Right cardiac atrium (tissue), 5 donors: ENCODE measurements around the gene SGIP1. TPM values are rescaled to one million over a fixed set of nuclear protein-coding genes. Genes with fewer than 3 reads are reported as not detected.

Source experiments
- ATAC-seq, 2 donors: fragments of 200-7000 bp; cut with Tn5 transposase; one replicate each; pipeline versions ENCODE4 v1.8.0 to v1.9.1; 2020; ENCODE audit warnings: moderate library complexity in 2 of 2, mild to moderate bottlenecking in 1 of 2
- DNase-seq, 3 donors: peaks; one replicate each; pipeline ENCODE4 v3.0.0-alpha.2; 2020
- H3K27ac ChIP-seq: one replicate; pipeline ENCODE4 v1.5.1; 2013; ENCODE audit warnings: mild to moderate bottlenecking, low read length, control low read depth, moderate library complexity
- H3K27me3 ChIP-seq: one replicate; pipeline ENCODE4 v1.6.1; 2013; ENCODE audit not compliant: control insufficient read depth, insufficient read depth
- H3K4me1 ChIP-seq: one replicate; pipeline ENCODE4 v1.6.1; 2013; ENCODE audit warnings: low read length; ENCODE audit not compliant: control insufficient read depth, insufficient read depth
- H3K4me3 ChIP-seq: one replicate; pipeline ENCODE4 v1.5.1; 2013; ENCODE audit warnings: low read length, control low read depth
- H3K9me3 ChIP-seq: one replicate; pipeline ENCODE4 v1.6.1; 2013; ENCODE audit warnings: low read length; ENCODE audit not compliant: control insufficient read depth
- WGBS: extraction: QIAGEN DNeasy Blood & Tissue Kit; methylation state at CpG from one replicate; pipeline ENCODE4 v1.1.7; 2013; 5-methylcytosine and 5-hydroxymethylcytosine counted together
- intact Hi-C, 4 donors: fragments of 100-400 bp; cut with DNase I; formaldehyde crosslinking; loops; one replicate each; pipeline versions ENCODE4 v1.11.0 to v1.14.0; 2022 to 2023
- polyA plus RNA-seq: library from polyadenylated mRNA; stranded (reverse); fragments of 200-250 nt; gene quantifications from one replicate; pipeline ENCODE4 v1.2.3, GENCODE V29; 2013
- total RNA-seq, 4 donors: library from RNA; stranded (reverse); fragmentation: NEBNext Ultra II Directional; extraction: Animal tissue kit (Norgen Biotek cat#: 25700); gene quantifications; one replicate each; pipeline ENCODE4 v1.2.1, GENCODE V29; 2021
- donor health status: healthy with polysubstance abuse.
- donor health status: DM: no; HTN: yes; CAD: no.
- donor health status: DM: no; HTN: no; CAD: no.
- donor health status: DM: no; HTN: yes; CAD: no; lungs with severe emphysema.
- donor health status: DM: yes; HTN: yes; CAD: no.

Gene SGIP1
- total and polyA plus RNA-seq, 5 donors, result 2.2 to 7.3 (median 5.0) TPM

DNA sequence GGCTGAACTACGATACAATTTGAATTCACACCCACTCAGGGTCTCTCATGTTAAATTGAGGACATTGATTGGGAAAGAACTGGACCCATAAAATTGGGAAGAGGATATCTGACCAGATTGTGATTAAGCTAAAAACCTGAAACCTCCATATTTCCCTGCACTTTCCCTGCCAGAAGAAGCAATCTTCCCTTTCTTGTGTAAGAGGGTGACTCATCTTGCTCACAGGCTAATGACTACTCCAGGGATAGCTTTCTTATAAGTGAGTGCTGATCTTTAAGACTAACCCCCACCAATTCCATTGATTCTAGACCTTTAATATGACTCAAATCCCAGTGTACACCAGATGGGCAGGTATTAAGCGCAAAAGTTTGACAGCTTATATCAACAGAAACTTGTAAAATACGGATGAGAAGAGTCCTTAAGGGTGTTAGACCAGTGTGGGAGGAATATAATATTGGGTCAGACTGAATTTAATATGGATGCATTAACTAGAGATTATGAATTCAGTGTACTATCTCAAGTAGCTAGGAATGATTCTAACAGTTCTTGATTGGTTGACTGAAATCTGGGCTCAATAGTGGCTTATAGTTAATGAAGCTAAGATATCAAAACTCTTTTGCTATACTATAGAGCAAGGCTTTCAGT, 12.1 kb upstream of the SGIP1 start:
- Histone ChIP-seq H3K27ac (no peak overlapping the region), H3K4me1 (no peaks in the 10 kb centered on the region), H3K27me3 (no peaks in the 10 kb centered on the region), H3K9me3 (no peaks in the 10 kb centered on the region), H3K4me3 (no peak overlapping the region)
- no peak for ATAC-seq
- 92% methylated on average over 3 of the region's 3 CpGs for WGBS
- intact Hi-C loops, result no loop called here
- no peak for DNase-seq

- H3K4me3 ChIP-seq, result no peak overlapping the region
- ATAC-seq (no peak), DNase-seq (no peak)
- no peaks in the 10 kb centered on the region for H3K9me3 ChIP-seq
- no peaks in the 10 kb centered on the region for H3K27me3 ChIP-seq
- H3K27ac ChIP-seq, result no peak overlapping the region
- H3K4me1 ChIP-seq, result no peaks in the 10 kb centered on the region
- intact Hi-C loops, result no loop called here
These were observed 10.4 kb upstream of the SGIP1 start for GRCh38 chr1:66523562-66523961.

DNA sequence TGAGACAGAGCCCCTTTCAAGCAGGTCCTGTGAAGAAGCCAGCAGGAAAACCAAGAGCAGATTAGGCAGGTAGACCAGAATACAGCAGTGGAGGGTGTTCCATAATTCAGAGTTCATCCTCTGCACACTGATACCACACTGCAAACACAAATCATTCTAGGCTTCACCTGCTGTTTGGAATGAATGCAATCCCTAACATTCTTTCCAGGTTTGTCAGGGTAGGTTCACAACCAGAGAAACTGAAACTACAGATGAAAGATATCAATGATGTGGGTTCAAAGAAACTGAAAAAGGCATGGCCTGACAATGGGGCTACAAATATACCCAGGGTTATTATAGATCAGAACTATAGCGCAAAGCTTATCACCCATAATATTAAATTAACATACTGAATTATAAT, 8.9 kb upstream of the SGIP1 start:
- no peaks in the 10 kb centered on the region for H3K9me3 ChIP-seq
- whole genome bisulfite sequencing, result 93% methylated on average over 1 of the region's 1 CpG
- ATAC-seq (no peak), DNase-seq (no peak)
- H3K27ac ChIP-seq, result no peak overlapping the region
- no peaks in the 10 kb centered on the region for H3K27me3 ChIP-seq
- intact Hi-C loops, result no loop called here
- H3K4me3 ChIP-seq, result no peak overlapping the region
- H3K4me1 ChIP-seq, result no peaks in the 10 kb centered on the region

DNA sequence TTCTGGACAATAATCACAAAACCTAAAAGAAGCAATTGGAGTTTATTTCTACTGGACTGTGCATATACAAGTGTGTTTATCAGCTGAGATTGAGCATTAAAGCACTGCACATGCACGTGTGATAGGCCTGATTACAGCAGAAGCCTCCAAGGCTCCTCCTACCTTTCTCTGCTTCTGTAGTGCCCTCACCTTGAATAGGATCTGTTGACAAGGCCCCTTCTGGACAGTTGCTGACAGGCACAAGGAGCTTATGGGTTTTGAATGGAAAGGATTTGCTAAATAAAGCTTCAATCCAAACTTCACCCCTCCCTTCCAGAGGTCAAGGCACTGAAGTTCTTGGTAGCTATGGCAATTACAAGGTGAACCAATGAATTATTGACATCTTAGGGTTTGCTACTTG, 7.9 kb upstream of the SGIP1 start:
- DNase-seq (no peak), ATAC-seq (no peak)
- intact Hi-C loops, result no loop called here
- H3K9me3 ChIP-seq, result no peaks in the 10 kb centered on the region
- H3K27me3 ChIP-seq, result no peaks in the 10 kb centered on the region
- H3K4me1 ChIP-seq, result no peaks in the 10 kb centered on the region
- H3K27ac ChIP-seq, result no peak overlapping the region
- no peak overlapping the region for H3K4me3 ChIP-seq
- WGBS, result 64% methylated on average over 1 of the region's 1 CpG

DNA sequence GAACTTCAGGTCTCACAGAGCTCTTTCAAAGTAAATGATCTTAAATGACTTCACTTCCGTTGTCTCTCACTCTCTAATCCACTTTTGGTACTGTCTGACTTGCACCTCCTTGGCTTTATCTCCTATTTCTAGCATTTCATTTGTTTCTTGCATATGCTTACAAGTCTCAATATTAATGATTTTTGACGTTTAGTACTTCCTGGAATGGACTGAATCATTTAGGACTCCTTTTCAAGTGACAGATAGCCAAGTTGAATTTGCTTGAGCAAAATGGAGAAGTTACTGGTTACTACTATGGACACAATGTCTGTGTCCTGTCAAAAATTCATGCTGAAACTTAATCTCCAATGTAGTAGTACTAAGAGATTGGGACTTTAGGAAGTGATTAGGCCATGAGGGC, 7.0 kb upstream of the SGIP1 start:
- H3K4me3 ChIP-seq, result no peak overlapping the region
- intact Hi-C loops, result no loop called here

DNA sequence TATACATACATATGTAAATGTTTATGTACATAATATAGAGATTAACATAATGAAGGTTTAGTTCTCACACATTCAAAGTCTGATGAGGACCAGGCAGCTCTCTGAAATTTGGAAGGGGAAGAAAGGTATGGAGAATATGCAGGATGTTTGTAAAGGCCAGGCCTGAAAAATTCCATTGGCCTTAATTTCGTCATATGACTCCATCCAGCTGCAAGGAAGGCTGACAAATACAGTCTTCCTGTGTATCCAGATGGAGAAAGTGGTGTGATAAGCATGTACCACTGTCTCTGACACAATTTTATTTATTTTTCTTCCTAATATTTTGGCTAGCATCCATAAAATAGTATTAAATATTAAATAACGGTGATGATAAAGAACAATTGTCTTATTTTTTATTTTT, 6.3 kb upstream of the SGIP1 start:
- DNase-seq (no peak), ATAC-seq (no peak)
- 53% methylated on average over 2 of the region's 2 CpGs for WGBS

More for the DNA sequence above, 7.0 kb upstream of the SGIP1 start:
- WGBS, result 78% methylated on average over 2 of the region's 2 CpGs
- Histone ChIP-seq H3K4me1 (no peaks in the 10 kb centered on the region), H3K27ac (no peak overlapping the region), H3K9me3 (no peaks in the 10 kb centered on the region), H3K27me3 (no peaks in the 10 kb centered on the region)
- ATAC-seq (no peak), DNase-seq (no peak)

DNA sequence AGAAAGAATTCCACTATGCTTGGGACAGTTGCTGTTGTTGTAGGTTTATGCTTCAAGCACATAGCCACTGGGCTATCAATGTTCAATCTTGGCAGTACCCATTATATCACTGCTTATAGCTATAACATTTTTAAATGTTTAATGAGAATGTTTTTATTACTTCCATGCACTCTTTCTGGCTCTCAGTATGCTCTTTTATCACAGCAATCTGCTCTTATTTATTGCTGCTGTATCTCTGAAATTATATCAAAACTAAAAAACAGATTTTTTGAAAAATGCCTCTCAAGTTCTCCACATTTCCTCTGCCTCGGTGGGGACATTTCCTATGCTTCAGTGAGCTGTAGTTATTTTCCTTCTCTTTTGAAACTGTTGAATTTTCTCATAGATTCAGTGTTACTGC, 5.4 kb upstream of the SGIP1 start:
- intact Hi-C loops, result no loop called here

More for the DNA sequence above, 6.3 kb upstream of the SGIP1 start:
- H3K27ac ChIP-seq, result no peak overlapping the region
- no peaks in the 10 kb centered on the region for H3K9me3 ChIP-seq
- H3K4me3 ChIP-seq, result no peak overlapping the region
- no peaks in the 10 kb centered on the region for H3K4me1 ChIP-seq
- intact Hi-C loops, result no loop called here
- no peaks in the 10 kb centered on the region for H3K27me3 ChIP-seq

GRCh38 chr1:66532214-66532613, 1.7 kb upstream of the SGIP1 start:
- DNase-seq, result no peak
- no peak overlapping the region for H3K27ac ChIP-seq
- H3K9me3 ChIP-seq, result no peaks in the 10 kb centered on the region
- no peak for ATAC-seq
- 89% methylated on average over 1 of the region's 1 CpG for WGBS
- no peaks in the 10 kb centered on the region for H3K27me3 ChIP-seq
- no peak overlapping the region for H3K4me3 ChIP-seq
- intact Hi-C loops, result no loop called here
- no peaks in the 10 kb centered on the region for H3K4me1 ChIP-seq

More for the DNA sequence above, 5.4 kb upstream of the SGIP1 start:
- Histone ChIP-seq H3K4me3 (no peak overlapping the region), H3K27me3 (no peaks in the 10 kb centered on the region), H3K27ac (no peak overlapping the region), H3K9me3 (no peaks in the 10 kb centered on the region), H3K4me1 (no peaks in the 10 kb centered on the region)
- DNase-seq (no peak), ATAC-seq (no peak)
- WGBS, result 36% methylated on average over 1 of the region's 1 CpG

DNA sequence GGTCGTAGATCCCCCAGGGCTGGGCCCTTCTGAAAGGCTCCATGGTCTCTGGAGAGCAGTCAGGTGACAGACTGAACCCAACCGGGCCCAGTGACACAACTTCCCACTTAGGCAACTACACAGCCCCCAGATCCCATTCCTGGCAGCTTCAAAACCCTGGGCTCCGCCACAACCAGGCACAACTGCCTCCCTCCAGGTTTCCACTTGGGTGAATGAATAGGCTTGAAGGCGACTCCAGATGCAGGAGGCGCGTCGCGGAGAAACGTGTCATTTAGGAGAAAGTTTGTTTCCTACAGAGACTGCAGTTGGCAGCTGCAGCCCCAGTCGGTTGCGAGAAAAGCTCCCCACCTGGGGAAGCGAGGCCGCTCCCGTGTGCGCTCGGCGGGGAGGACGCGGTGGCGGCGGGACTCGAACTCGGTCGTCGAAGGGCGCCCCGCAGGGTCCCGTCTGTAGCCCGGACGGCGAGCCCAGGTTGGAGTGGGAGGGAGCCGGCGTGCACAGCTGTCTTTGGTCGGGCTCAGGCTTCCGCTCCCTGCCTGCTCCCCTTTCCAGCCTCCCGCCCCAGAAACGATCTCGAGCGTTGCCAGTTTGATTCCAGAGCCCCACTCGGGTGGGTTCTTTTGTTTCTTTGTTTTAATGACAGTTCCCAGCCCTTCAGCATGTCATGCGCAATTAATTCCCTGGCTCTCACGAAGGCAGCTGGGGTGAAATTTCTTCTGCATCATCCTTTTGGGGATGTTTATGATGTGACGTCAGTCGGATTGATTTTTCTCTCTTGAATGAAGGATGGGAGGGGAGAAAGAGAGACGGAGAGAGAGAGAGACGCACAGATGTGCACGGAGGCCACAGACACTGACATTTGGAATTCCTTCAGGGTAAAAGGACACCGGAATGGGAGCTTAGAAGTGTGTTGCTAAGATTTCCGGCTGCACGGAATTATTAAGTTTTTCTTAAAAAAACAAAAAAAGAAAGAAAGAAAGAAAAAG, 862 bp upstream of the SGIP1 start:
- Histone ChIP-seq H3K9me3 (no peaks in the 10 kb centered on the region), H3K27ac (peak overlapping the region; percentile 29), H3K4me1 (no peaks in the 10 kb centered on the region), H3K4me3 (peak overlapping the region; percentile 73), H3K27me3 (no peaks in the 10 kb centered on the region)
- DNase-seq (peak; percentile 26 to 72 (median 61)), ATAC-seq (peak; percentile 68 to 79)
- intact Hi-C loops, result no loop called here
- 7% methylated on average over 50 of the region's 50 CpGs for WGBS

DNA sequence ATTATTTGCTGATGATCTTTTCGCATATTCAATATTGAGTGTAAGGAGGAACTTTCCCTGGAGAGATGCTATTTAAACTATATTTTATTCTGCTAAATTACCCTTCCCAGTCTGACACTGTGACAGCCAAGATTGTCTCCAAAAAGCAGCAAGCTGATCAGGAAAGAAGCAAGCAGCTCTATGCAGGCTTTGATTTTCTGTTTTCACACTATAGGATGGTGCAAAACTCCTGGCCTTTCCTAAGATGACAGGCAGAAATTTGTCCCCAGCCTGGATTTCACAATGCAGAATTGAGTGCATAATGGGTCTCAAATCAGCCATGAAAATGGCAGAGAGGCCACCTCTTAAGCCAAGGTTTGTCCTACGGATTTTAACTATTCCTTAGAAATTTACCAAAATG, 1.1 kb downstream of the SGIP1 start:
- H3K27ac ChIP-seq, result no peak overlapping the region
- 83% methylated on average over 2 of the region's 2 CpGs for WGBS
- ATAC-seq (no peak), DNase-seq (no peak)
- H3K4me1 ChIP-seq, result no peaks in the 10 kb centered on the region
- intact Hi-C loops, result no loop called here
- H3K9me3 ChIP-seq, result no peaks in the 10 kb centered on the region
- peak overlapping the region; percentile 73 for H3K4me3 ChIP-seq
- no peaks in the 10 kb centered on the region for H3K27me3 ChIP-seq

DNA sequence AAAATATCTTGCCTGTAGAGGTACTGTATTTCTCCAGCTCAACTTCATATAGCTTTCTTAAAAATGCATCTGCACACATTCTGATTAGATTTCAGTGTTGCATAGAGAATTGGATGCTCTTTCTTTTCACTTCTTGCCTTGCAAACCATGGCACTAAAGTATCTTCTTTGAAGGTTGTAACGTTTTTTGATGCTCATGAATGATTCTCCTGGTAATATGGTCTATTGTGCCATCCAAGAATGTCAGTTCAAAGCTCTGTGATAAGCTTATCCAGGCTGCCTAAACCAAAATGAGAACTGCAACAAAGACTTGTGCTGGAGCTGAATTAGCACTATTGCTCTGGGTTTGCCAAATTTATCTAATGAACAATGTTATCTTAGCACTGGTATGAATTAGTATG, 1.9 kb downstream of the SGIP1 start:
- intact Hi-C loops, result no loop called here
- H3K9me3 ChIP-seq, result no peaks in the 10 kb centered on the region
- ATAC-seq, result no peak
- DNase-seq, result no peak
- H3K27ac ChIP-seq, result no peak overlapping the region
- 36% methylated on average over 1 of the region's 1 CpG for WGBS
- H3K4me1 ChIP-seq, result no peaks in the 10 kb centered on the region
- no peak overlapping the region for H3K4me3 ChIP-seq
- no peaks in the 10 kb centered on the region for H3K27me3 ChIP-seq
